T-helper 2 cell (primary cell): ENCODE data around the gene SLC9A9.
A peak's percentile ranks its signal among the peaks of the same experiment; 100 is the strongest.

Experiments used
- DNase-seq, 5 experiments: peaks; one replicate each; pipeline versions ENCODE4 v3.0.0 to v3.0.0-alpha.2; 2012 to 2022

The SLC9A9 gene

GRCh38 chr3:143643905-143644304 is 204.4 kb downstream of the SLC9A9 start:
- DNase-seq = no peak

GRCh38 chr3:143640774-143641173 is 207.5 kb downstream of the SLC9A9 start:
- DNase-seq = no peak

GRCh38 chr3:143637133-143637532 is 211.1 kb downstream of the SLC9A9 start:
- no peak for DNase-seq

GRCh38 chr3:143634991-143635390 is 213.3 kb downstream of the SLC9A9 start:
- no peak for DNase-seq

- DNase-seq = no peak
These were observed 213.8 kb downstream of the SLC9A9 start for GRCh38 chr3:143634427-143634826.

GRCh38 chr3:143633816-143634215 is 214.5 kb downstream of the SLC9A9 start:
- no peak for DNase-seq

GRCh38 chr3:143629726-143630125 is 218.5 kb downstream of the SLC9A9 start:
- no peak for DNase-seq

GRCh38 chr3:143628971-143629370 is 219.3 kb downstream of the SLC9A9 start:
- DNase-seq = no peak

GRCh38 chr3:143627336-143627735 is 220.9 kb downstream of the SLC9A9 start:
- DNase-seq = peak in 1 of 5 experiments; percentile 77

GRCh38 chr3:143619231-143619630 is 229.0 kb downstream of the SLC9A9 start:
- DNase-seq = no peak

GRCh38 chr3:143617050-143617449 is 231.2 kb downstream of the SLC9A9 start:
- DNase-seq = no peak

- DNase-seq = no peak
These were observed 235.0 kb downstream of the SLC9A9 start for GRCh38 chr3:143613226-143613625.

GRCh38 chr3:143612541-143612940 is 235.7 kb downstream of the SLC9A9 start:
- DNase-seq = no peak

GRCh38 chr3:143608966-143609365 is 239.3 kb downstream of the SLC9A9 start:
- DNase-seq = no peak

GRCh38 chr3:143605233-143605950 is 242.9 kb downstream of the SLC9A9 start:
- no peak for DNase-seq

GRCh38 chr3:143604402-143605185 is 243.7 kb downstream of the SLC9A9 start:
- no peak for DNase-seq

GRCh38 chr3:143603774-143604173 is 244.5 kb downstream of the SLC9A9 start:
- no peak for DNase-seq

- DNase-seq = no peak
These were observed 246.4 kb downstream of the SLC9A9 start for GRCh38 chr3:143601723-143602484.

- DNase-seq = no peak
These were observed 247.2 kb downstream of the SLC9A9 start for GRCh38 chr3:143600756-143601718.

- DNase-seq = no peak
These were observed 250.3 kb downstream of the SLC9A9 start for GRCh38 chr3:143597774-143598652.
